HG03439 (cell line): ENCODE results near the gene IL27RA.

Experiments used
- ATAC-seq: cut with Tn5 transposase; IDR thresholded peaks from one replicate; pipeline ENCODE4 v1.9.1; 2021; ENCODE audit warnings: mild to moderate bottlenecking, moderate library complexity; ENCODE audit not compliant: unreplicated experiment

IL27RA gene

DNA sequence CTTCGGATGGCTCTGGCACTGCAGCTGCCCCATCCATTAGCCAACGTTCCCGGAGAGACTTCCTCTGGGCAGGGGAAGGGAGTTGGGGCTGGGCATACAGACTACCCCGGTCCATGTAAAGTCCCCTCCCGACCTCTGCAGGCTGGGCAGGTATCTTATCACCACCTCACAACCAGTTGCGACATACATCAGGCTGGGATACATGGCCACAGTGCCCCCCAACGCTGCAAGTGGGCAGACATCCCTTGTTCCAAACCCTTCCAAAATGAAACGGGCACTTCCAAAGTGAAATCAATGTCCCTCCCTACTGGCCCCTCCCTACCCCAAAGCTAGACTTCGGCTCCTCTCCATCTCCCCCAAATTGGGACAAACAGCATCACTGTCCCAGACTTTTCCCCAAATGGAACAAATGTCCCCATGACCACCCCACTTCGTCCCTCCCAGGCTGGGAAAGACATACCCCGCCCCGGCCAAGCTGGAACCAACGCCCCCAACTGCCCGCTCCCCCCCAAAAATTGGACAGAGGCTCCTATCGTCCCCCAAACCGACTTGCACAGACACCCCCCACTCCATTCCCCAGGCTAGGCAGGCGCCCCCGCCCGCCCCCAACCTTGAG is 25.3 kb downstream of the IL27RA start:
- ATAC-seq = no peak

DNA sequence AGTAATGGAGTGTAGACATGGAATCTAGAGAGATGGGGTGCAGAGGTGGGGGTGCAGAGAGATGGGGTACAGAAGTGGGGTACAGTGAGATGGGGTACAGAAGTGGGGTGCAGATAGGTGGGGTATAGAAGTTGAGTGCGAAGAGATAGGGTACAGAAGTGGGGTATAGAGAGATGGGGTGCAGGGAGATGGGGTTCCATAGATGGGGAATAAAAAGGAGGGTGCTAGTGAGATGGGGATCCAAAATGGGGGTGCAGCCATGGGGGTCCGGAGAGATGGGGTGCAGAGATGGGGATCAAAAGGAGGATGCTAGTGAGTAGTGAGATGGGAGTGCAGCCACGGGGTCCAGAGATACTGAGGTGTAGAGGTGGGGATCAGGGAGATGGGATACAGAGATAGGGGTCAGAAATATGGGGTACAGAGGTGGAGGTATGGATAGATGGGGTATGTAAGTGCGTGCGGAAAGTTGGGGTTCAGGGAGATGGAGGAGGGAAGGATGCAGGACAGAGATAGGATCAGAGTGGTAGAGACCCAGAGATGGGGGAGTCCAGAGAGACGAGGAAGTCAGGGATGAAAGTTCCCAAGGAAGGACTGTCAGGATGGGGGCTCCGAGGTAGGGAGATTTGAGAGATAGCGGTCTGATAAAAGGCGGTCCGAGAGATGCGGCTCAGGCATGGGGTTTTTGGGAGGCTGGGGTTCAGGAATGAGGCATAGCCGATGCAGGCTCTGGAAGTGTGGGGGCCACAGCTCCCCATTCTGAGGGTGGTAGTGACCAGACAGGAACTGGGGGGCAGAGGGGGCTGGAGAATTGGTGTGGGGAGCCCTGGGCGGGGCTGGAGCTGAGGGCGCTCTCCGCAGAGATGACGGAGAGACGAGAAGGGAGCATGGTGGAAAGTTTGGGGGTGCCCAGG is 26.9 kb downstream of the IL27RA start:
- ATAC-seq = no peak

DNA sequence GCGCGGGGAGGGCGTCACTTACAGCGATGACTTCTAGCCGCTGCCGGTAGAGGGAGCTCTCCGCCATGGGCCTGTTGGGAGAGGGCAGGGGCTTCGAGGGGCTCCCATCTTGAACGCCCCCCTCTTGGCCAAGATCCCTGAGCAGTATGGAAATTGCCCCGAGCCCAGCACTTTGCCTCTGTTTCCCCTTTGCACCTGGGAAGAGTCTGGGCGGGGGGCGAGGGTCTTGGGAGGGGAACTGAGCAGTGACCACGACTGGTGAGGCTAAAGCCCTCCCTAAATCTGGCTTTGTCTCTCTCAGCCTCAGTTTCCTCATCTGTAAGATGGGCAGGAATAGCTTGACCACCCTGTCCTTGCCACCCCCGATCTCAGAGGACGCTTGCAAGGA is 27.5 kb downstream of the IL27RA start:
- ATAC-seq = no peak

DNA sequence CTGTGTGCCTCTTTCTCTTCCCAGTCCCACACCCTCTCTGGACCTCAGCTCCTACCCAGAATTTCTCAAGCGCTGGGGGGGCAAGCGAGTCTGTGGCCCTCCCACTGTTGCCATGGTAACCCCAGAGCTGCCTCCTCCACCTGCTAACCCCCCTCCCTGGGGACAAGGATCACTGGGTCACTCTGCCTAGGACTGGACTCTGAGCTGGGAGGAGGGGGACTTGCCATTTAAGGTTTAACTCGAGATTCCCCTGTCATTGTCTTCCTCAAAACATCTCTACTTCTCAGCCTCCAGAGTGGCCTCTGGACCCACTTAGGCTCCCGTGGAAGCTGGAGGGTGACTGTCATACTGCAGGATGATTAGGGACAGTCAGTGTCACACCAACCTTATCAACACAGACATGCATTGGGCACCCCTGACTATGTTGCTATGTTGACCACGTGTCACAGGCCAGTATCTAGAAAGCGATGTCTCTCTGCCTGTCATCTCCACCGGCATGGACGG is 28.1 kb downstream of the IL27RA start:
- no peak for ATAC-seq

DNA sequence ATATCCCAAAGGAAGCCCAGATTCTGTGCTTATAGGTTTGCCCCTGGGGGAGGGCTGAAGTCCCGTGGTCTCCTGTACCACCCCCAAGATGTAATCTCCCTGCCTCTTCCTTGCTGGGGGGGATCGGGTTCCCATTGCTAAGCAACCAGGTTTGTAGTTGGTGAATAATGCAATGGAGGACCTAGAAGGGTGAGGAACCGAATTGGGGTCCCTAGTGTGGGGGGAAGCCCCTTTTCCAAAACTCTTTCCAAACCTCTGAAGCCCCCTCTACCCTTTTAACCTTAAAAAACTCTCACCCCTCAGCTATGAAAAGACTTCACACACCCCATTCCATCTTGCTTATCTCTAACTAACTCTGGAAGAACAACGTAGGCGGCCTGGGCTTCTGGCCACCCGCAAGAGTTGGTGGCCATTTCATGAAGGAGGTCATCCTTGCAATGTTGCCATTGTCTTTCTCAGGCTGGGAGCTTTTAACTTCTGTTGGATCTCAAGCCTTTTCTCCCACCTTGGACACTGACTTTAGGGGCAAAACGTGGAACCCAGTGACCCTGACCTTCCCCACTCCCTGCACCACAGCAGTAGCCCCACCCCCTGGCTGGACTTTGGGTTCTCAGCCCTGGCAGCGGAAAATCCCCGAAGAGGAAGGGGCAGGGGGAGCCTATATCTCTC is 29.7 kb downstream of the IL27RA start:
- no peak for ATAC-seq

DNA sequence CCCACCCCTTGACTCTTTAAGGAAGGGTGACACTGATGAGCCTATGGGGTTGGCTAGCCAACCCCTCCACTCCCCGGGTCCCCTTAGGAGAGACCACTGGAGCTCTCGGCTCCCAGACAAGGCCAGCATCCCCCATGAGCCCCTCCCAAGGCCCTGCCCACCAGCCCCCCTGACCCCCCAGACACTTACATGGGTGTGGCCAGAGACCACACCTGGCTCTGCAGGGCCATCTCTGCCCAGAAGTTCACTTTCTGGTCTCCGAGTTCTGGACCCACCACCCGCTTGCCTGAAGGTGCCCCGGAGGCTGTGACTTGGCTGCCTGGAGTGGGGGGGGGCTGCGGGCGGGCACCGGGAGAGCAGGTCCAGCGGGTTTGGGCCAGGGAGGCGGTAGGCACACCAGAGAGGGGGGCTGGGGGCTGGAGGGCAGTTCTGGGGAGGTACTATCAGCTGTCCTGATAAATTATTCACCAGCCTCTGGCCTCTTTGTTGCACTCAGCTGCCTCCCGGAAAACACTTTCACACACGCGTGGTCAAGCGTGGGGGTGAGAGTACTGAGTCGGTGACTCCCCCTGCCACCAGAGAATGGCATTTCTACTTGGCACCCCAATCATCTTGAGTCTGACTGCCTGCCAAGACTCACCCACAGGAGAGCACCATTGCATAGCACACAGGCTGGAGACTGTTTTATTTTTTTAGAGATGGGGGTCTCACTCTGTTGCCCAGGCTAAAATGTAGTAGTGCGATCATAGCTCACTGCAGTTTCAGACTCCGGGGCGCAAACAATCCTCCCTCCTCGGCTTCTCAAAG is 30.4 kb downstream of the IL27RA start, which contains the start of gene PALM3:
TSS of gene PALM3 (minus strand) at position 326 of the 807 bp plus-strand sequence. CDS start at position 230, 96 bp downstream.
- ATAC-seq = no peak

DNA sequence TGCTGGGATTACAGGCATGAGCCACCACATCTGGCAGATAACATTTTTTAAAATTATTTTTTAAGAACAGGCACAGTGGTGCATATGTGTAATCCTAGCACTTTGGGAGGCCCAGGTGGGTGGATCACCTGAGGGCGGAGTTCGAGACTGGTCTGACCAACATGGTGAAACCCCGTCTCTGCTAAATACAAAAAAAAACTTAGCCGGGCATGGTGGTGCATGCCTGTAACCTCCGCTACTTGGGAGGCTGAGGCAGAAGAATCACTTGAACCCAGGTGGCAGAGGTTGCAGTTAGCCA is 30.9 kb downstream of the IL27RA start:
- no peak for ATAC-seq

DNA sequence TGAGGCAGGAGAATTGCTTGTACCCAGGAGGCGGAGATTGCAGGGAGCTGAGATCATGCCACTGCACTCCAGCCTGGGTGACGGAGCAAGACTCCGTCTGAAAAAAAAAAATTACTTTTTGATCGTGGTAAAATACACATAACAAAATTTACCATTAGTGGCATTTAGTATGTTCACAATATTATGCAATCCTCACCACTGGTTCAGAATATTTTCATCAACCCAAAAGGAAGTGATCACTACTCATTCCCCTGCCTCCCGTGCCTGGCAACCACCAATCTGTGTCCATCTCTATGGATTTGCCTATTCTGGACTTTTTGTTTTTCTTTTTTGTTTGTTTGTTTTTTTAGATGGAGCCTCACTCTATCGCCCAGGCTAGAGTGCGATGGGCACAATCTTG is 31.5 kb downstream of the IL27RA start:
- ATAC-seq = no peak

DNA sequence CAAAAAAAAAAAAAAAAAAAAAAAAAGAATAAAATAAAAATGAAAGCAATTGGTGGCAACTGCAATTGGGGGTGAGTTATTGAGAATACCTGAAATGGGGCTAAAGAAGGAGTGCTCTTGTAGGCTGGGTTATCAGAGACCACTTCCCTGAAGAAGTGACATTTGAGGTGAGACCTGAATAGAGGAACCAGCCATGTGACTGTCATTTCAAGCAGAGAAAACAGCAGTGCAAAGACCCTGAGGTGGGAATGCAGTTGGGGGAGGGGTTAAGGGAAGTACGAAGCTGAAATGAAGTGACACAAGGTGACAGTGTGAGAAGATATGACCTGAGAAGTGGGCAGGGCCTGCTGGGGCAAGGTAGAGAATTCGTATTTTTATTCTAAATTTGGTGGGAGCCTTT is 34.6 kb downstream of the IL27RA start:
- ATAC-seq = no peak

DNA sequence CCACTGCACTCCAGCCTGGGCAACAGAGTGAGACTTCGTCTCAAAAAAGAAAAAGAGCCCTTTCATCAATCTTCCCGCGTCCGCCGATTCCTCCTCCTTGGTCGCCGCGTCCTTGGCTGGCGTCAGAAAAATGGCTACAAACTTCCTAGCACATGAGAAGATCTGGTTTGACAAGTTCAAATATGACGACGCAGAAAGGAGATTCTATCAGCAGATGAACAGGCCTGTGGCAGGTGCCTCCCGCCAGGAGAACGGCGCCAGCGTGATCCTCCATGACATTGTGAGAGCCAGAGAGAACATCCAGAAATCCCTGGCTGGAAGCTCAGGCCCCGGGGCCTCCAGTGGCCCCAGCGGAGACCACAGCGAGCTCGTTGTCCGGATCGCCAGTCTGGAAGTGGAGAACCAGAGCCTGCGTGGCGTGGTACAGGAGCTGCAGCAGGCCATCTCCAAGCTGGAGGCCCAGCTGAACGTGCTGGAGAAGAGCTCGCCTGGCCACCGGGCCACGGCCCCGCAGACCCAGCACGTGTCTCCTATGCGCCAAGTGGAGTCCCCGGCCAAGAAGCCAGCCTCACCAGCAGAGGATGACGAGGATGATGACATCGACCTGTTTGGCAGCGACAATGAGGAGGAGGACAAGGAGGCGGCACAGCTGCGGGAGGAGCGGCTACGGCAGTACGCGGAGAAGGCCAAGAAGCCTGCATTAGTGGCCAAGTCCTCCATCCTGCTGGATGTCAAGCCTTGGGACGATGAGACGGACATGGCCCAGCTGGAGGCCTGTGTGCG is 38.9 kb downstream of the IL27RA start:
- ATAC-seq = no peak

DNA sequence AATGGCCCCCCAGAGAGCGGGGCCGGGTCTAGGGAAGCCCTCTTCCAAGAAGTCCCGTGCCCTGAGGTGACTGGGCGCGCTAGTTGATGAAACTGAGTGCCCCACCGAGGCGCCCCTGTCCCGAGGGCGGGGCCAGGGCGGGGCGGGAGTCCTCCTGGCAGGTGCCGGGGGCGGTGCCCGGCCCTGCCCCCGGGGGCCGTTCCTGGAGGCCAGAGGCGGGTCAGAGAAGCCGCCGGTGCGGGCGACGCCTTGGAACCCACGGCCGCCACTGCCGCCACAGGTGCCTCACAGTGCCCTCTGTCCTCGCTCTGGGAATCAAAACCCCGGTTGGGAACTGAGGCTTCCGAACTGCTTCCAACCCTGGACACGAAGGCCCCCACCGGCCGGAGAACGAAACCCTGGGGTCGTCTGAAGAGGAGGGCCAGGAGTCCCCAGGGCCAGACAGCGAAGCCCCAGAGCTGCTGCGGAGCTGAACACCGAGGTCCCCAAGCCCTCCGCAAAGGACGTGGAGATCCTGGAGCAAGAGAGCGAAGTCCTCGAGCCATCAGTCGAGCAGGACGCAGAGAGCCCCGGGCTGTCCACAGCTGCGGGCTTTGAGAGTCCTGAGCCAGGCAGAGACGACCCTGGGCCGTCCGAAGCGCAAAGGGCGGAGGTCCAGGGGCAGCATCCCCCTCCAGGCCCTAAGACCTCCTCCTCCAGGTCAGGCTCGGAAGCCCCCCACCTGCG is 41.1 kb downstream of the IL27RA start, which contains the start of gene MISP3:
TSS of gene MISP3 (plus strand) at position 252 of the 726 bp plus-strand sequence. CDS start 524 bp downstream, outside the sequence.
- no peak for ATAC-seq

DNA sequence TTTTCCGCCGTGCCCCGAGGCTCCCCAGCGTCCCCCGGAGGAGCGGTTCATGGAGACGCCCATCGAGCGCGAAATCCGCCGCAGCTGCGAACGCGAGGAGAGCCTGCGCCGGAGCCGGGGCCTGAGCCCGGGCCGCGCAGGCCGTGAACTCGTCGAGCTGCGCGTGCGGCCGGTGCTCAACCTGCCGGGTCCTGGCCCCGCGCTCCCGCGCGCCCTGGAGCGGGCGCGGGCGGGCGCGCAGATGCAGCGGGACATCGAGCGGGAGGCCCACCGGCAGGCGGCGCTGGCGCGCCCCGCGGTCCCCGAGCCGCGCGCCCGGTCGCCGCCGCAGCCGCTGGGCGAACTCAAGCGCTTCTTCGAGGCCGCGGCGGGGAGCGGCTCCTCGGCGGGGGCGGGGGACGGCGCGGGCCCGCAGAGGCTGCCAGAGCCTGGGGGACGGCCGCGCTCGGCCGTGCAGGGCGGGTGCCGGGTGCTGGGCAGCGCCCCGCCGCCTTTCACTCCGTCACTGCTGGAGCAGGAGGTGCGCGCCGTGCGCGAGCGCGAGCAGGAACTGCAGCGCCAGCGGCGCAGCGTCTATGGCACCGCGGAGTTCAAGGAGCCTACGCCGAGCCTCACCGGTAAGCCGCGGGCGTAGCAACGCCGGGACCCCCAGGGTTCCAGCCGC is 41.8 kb downstream of the IL27RA start:
- peak; percentile 47 for ATAC-seq

DNA sequence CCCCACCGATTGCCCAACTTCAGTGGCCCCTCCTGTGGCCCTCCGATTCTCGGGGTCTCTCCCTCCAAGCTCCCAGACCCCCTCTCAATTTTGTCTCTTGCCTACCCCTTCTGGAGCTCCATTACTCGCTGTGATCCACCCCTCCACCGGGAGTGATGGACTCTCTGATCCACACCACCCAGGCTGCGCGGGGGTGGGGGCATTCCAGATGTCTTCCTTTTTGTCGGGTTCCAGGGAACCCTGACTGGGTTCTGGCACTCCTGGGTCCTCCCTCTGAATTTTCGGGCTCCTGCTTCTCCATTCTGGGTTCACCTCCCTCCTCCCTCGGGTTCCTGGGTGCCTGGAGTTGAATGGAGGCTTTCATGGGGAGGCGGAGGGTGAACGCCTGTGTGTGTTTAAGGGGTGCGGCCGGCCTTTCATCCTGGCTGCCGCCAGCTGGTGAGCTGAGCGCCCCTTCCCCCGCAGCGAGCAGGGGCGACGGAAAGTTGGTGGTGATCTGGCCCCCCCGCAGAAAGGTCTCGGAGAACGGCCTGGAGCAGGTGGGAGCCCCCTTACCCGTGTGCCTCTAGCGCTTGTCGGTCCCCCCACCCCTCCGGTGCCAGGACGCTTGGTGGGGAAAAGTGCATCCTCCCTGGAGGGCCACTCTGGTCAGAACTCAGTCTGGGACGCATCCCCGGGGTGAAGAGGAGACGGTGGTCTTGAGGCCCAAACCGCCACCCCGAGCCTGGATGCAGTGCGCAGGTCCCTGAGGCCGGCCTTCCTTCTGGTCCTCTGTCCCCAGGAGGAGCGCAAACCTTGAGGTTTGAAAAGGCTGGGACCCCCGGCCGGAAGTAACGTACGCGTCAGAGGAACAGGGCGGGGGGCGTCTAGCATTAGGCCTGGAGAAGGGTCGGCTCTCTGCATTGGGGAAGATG is 42.6 kb downstream of the IL27RA start:
- ATAC-seq = no peak

DNA sequence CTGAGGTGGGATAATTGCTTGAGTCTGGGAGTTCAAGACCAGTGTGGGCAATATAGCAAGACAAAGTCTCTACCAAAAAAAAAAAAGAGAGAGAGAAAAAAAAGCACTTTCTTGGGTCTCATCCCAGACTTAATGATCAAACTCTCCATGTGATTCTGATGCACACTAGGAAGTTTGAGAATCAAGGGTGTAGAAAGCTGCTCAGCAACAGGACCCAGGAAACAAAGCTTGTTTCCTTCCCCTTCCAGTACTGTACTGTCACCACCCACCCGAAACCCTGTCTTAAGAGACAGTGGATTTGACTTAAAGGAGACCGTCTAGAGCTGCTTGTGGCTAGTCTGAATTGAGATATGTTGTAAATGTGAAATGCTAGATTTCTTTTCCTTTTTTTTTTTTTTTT is 46.8 kb downstream of the IL27RA start:
- ATAC-seq = no peak

DNA sequence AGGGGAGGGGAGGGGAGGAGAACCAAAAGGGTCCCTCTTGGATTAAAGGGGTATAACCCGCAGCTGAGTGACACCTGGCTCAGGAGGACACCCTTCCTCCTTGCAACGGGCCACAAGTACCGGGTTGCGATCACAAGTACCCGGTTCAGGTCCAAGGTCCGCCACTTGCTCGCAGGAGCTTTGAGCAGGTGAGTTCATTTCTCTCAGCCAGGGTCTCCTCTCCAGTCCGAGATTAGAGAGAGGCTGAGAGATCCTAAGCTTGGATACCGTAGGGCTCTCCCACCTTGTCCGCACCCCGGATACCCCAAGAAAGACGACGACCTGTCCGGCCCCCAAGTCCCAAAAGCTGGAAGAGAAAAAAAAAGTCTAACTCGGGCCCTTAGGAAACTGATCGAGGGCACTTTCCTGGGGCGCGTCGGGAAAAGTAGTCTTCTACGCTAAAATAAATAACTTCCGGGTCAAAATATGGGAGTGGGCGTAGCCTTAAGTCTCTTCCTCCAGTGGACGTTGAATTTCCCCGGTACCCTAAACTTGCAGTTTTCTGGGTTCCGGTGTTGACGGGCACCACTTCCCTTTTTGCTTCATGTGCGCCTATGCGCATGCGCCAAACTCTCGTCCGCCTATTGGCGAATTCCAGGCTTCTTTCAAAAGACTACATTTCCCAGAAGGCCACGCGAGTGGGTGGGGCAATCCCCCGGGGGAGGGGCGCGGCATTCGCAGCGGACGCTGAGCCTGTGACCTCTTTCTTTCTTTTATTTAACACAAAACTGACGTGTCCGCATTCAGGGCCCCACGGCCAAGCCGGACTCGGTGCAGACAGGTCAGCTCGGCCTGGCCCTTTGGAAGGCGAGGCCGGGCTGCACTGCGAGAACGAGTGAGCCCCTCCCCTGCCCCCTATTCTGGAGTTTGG is 49.6 kb downstream of the IL27RA start:
- peak; percentile 77 for ATAC-seq

DNA sequence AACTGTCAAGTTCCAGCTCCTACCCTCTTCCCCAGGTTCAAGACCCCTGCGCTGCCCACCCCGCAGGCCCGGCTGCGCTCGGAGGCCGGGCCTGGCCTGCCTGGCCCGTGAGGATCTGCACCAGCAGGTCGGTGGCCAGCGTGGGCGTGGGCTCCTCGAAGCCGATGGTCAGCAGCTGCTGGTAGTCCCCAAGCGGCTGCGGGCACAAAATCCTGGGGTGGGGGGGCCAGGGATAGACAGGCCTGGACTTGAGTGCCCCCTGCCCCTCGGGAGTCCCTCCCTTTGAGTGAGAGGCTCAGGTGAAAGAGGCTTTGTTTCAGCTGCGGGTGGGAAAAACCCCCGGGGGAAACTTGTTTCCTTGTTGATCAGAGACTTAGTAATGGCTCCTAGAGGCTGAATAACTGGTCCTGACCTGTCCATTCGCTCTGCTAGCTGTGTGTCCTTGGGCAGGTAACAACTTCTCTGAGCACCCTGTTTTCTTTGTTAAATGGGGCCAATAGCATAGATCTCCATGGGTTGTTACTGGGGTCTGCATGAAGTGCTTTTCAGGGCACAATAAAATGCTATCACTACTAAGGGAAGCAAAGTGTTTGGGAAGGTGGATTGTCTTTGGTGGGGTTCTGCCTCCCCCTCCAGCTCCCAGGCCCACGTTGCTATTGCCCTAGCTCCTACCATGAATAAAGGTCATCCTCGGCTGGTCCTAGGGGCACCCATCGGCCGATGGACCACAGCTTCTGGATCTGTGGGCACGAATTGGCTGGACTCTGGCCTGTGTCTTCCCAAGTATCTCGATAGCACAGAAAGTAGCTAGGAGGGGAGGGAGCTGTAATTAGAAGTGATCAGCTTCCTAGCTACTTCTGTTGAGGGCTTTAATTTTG is 50.5 kb downstream of the IL27RA start:
- peak; percentile 6 for ATAC-seq
